NCI-H82 treated with DMSO at 0.1 percent for 48 hours (cell line): ENCODE measurements around the gene TSC22D1.
A peak's percentile ranks its signal among the peaks of the same experiment; 100 is the strongest.
"Not testable (repeated sequence)": the region's sequence is repeated elsewhere in the genome, so short reads cannot be mapped to it uniquely, and the experiment has no call there.

Experiments used
- DNase-seq: peaks from one replicate; lab custom pipeline; 2025; ENCODE audit not compliant: unreplicated experiment; lab: John Stamatoyannopoulos, UW

TSC22D1 gene

DNA sequence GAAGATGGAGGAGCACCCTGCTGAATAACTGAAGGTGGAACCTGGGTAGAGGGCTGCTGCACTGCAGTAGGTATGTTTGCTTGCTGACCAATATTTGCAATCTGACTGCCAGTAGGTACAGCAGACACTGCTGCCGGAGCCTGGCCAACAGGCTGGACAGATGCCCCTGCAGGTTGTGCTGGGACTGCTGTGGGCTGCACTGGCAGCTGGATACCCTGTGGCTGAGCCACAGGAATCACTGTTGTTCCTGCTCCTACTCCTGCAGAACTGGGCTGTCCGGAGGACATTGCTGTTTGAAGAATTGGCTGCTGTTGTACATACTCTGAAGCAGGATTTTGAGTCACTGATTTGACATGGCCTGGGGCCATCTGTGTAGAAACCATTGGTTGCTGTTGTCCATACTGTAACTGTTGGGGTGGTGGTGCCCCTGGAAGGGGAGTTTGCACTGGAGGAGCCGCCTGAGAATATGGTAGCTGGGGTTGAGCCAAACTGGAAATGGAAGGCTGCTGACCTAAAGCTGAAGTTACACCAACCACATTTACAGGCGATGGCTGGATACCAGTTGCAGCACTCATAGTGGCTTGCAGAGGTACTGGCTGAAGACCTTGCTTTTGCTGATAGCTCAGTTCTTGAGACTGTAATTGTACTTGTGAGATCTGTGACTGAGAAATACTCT is 2.2 kb downstream of the TSC22D1 start:
- DNase-seq, result no peak

DNA sequence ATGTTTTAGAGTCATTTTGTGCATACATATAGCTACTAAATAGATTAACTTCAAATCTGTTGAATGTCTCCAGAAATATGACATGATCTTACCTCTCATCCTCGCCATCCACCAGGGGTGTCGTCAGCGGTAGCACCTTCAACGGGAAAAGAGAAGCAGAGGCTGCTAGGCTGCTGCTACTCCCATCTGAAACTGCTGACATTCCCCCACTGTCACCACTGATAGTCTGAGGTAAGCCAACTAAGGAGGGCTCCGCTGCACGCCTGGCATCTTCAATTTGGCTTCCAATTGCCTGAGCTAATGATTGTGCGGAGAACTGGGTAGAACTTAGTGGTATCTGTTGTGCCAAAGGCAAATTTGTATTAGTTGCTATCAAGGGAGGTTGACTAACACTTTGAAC is 3.1 kb downstream of the TSC22D1 start:
- DNase-seq, result no peak

GRCh38 chr13:44566601-44567000 is 9.5 kb downstream of the TSC22D1 start:
- DNase-seq, result no peak

DNA sequence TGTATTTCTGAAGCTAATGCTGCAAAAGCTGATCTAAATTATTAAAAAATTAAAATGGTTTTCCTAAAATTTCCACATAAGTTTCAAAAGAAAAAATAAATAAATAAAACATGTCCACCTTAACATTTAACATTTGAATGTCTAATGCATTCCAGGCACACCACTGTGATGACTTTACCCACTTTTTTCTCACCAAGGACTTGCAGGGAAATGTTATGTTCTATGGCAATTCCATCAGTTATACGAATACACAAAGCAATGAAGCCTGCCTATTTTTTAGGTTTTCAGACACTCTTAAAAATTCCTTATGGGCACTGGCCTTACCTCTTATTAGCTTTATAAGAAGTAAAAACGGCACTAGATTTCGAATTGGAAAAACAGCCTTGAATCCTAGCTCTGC is 10.2 kb downstream of the TSC22D1 start:
- no peak for DNase-seq

DNA sequence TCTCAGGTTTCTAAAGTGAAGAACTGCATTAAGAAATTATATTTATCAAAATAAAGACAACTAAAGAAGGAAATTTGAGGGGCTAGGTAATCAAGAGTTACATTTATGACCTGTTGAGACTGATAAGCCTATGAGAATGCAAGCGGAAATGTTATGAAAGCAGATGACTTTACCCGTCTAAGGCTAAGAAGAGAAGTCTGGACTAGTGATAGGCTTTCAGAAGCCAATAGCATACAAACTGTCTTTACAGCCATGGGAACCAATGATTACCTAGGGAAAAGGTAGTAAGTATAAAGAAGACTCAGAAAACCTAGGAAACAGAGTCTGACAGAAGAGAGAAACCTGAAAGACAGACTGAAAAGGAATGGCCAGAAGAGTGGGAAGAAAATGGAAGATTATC is 11.2 kb downstream of the TSC22D1 start:
- DNase-seq, result no peak

DNA sequence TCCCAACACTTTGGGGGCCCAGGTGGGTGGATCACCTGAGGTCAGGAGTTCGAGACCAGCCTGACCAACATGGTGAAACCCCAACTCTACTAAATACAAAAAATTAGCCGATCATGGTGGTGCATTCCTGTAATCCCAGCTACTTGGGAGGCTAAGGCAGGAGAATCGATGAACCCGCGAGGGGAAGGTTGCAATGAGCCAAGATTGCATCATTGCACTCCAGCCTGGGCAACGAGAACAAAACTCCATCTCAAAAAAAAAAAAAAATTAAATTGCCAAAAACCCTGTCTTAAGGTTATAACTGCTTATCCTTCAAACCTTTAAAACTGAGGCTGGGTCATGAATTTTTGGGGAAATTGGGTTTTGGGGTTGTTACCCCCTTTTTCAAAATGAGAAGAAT is 13.3 kb downstream of the TSC22D1 start:
- not testable (repeated sequence) for DNase-seq

- no peak for DNase-seq
Measured at GRCh38 chr13:44561351-44561750, 14.8 kb downstream of the TSC22D1 start.

GRCh38 chr13:44557986-44558385 is 18.1 kb downstream of the TSC22D1 start:
- DNase-seq, result no peak

GRCh38 chr13:44555207-44555606 is 20.9 kb downstream of the TSC22D1 start:
- DNase-seq, result no peak

GRCh38 chr13:44549476-44549875 is 26.7 kb downstream of the TSC22D1 start:
- DNase-seq, result no peak

GRCh38 chr13:44546164-44546563 is 30.0 kb downstream of the TSC22D1 start:
- DNase-seq, result no peak

GRCh38 chr13:44543369-44543768 is 32.8 kb downstream of the TSC22D1 start:
- DNase-seq, result no peak

- no peak for DNase-seq
Measured at GRCh38 chr13:44542361-44542760, 33.8 kb downstream of the TSC22D1 start.

DNA sequence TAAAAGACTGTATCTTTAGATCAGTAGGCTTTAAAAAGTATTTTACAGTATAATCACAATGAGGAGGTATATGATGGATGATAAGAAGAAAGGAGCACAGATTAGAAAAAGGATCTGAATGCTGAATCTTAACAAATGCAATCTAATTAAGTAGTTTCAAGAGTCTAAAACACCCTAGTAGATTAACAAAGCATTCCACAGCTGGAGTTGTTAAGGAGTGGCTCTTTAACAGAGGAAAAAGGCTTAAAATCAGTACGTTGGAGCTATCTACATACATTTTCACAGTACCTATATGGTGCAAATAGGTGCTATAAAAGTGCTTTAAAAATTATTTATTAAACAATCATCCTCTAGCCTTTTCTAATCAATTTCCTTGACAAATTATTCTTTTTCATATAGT is 34.5 kb downstream of the TSC22D1 start:
- DNase-seq, result peak; percentile 19

DNA sequence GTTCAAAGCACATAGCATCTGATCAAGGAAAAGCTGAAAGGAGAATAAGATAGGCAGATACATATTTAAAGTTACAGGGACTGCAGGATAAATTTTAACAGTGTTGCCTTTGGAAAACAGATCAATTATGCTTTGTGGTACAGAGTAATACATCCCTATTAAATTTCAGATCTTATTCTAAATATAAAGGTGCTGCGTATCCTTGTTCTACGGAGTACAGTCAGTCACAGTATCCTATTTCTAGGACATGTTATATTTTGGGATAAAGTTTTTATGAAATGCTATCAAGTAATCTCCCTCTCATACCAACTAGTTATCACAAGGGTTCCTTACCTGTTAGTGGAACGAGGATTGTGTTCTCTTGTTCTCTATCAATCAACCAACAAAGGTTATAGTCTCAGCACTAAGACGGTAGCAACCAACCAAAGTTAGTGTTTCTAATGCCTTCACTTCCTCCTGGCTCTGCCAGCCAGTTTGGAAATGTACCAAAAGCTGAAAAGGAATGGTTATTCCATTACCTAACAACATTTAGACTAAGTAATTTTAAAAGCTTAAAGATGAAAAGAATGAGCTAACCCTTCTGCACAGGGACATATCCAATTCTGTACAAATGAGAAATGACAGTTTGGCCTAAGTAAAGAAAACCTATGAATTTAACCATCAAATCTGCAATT is 35.2 kb downstream of the TSC22D1 start:
- no peak for DNase-seq

DNA sequence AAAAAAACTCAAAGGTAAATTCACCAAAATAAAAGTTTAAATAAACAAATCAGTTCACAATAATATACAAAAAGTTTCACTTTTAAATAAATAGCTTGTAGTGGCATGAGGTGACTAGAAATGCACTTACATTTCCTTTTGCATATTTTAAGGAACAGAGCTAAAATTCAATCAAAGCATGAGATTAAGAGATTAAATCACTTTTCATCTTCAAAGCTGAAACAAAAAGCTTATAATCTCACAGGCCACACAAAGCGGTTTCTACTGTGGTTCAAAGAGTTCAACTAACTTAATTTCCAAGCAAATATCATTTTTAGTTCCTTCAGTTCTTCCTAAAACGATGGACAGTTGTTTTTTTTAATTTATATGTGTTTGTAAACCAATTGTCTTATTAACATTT is 38.9 kb downstream of the TSC22D1 start:
- no peak for DNase-seq

GRCh38 chr13:44523146-44524015 is 52.7 kb downstream of the TSC22D1 start:
- no peak for DNase-seq

GRCh38 chr13:44519642-44520041 is 56.5 kb downstream of the TSC22D1 start:
- DNase-seq, result no peak

DNA sequence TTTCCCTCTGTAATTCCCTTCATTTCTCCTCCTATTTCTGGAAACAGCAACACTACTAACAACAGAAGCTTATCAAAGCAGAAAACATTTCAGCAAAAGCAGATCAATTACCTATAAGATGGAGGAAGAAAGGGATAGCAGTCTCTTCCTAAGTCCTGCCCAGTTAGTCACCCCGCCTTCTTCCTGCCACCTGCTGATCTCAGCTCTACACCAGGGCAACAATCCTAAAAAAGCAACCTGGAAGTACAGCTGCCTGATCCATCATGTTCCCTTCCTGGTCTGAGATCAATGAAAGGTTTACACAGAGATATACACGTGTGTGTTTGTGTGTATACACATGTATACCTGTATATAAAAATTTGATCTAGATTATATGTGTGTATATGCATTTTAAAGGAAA is 59.4 kb downstream of the TSC22D1 start:
- no peak for DNase-seq

DNA sequence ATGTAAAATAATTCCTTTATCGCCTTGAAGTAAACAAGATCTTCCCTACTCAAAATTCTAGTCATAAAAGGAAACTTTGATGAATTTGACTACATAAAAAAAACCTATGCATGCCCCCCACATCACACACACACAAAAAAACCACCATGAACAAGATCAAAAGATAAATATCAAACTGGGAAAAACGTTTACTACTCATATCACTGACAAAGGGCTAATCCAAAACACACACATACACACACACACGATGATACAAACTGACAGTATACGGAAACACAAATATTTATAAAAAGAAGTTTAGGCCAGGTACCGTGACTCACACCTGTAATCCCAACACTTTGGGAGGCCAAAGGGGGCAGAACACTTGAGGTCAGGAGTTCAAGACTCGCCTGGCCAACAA is 61.9 kb downstream of the TSC22D1 start:
- DNase-seq, result no peak

DNA sequence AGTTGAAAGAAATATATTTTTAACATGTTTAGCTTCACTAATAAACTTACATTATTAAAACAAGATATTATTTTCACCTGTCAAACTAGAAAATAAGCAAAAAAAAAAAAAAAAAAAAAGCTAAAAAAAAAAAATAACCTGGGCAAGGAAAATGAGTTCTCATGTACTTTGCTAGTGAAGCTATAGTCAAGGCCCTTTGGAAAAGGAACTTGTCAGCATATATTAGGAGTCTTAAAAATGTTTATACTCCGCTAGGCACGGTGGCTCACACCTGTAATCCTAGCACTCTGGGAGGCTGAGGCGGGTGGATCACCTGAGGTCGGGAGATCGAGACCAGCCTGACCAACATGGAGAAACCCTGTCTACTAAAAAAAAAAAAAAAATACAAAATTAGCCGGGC is 66.3 kb downstream of the TSC22D1 start:
- not testable (repeated sequence) for DNase-seq

DNA sequence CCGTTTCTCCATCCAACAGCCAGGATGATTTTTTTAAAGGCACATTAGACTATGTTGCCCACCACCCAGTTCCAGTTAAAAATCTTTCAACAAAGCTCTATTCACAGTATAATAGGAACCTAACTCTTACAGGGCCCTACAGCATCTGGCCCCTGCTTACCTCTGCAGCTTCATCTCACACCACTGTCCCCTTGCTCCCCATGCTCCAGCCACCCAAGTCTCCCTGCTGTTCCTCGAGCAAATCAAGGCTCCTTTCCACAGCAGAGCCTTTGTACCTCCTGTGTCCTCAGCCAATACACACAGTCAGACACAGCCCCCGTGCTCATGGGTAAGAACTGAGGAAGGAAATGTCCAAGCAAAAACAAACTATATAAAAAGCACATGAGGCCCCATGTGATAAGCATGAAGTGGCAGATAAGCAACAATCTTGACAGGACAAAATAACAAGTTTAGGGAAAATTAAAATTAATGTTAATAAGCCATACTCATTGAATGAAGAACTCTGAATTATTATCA is 67.5 kb downstream of the TSC22D1 start:
- no peak for DNase-seq
